HS-5 (cell line): Measurements from ENCODE around the gene VAT1L.

Source experiments
- DNase-seq: peaks from one replicate; pipeline ENCODE4 v3.0.0-alpha.2; 2012; ENCODE audit warnings: low read depth

Gene VAT1L, protein sequence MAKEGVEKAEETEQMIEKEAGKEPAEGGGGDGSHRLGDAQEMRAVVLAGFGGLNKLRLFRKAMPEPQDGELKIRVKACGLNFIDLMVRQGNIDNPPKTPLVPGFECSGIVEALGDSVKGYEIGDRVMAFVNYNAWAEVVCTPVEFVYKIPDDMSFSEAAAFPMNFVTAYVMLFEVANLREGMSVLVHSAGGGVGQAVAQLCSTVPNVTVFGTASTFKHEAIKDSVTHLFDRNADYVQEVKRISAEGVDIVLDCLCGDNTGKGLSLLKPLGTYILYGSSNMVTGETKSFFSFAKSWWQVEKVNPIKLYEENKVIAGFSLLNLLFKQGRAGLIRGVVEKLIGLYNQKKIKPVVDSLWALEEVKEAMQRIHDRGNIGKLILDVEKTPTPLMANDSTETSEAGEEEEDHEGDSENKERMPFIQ

DNA sequence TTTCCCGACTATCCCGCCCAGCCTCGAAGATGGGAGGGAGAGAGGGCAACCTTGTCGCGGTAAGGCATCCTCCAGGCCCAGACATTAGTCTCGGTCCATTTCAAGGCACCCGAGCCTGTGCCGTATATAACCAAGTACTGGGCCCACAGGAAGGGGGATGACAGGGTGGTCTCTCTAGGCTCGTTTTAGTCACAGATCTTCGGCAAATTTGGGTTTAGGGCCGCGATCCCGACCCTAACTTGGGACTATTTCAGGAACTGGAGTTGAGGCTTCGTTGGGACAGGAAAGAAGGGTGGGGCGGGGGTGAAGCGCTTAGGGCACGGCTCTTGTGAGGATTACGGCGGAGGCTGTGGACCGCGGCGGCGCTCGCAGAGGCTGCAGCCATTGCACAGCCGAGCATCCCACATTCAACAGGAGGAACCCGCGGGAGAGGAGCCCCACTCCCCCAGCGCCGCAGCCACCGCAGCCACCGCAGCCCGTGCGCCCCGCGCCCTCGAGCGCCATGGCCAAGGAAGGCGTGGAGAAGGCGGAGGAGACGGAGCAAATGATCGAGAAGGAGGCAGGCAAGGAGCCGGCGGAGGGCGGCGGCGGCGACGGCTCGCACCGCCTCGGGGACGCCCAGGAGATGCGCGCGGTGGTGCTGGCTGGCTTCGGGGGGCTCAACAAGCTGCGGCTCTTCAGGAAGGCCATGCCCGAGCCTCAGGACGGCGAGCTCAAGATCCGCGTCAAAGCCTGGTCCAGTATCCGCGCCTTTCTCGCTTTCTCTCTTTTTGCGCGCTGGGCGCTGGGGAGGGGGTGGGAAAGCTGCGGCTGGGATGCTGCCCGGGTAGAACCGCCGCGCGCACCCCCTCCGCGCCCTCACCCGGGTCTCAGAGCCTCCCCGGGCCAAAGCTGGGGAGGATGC is at the start of gene VAT1L:
Gene VAT1L (plus strand): TSS at position 384 of the 904 bp plus-strand sequence. CDS start 119 bp downstream, at position 503.
- DNase-seq, result peak; percentile 10

DNA sequence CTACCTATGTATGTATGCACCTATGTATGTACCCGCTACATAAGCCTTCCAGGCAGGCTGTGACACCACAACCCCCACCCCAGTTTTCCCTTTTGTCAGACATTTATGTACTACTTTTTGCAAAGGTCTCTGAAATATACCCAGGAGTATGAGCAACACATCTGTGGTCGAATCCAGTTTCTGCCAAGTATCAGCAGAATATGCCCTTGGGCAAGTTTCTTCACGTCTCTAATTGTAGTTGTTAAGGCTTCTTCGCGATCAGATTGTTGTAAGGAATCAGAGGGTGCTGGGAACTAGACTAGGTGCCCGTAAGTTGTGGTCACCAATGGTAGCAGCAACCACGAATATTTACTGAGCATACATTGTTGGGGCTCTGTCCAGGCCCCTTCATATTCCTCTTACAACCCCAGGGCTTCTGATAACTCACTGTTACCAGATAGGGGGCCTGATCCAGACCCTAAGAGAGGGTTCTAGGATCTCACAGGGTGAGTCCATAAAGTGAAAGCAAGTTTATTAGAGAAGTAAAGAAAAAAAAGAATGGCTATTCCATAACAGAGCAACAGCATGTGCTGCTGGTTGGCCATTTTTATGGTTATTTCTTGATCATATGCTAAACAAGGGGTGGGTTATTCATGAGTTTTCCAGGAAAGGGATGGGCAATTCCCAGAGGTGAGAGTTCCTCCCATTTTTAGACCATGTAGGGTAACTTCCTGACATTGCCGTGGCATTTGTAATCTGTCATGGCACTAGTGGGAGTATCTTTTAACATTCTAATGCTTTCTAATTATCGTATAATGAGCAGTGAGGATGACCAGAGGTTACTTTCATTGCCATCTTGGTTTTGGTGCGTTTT is 49.4 kb upstream of the VAT1L start:
- no peak for DNase-seq

- no peak for DNase-seq
Measured at GRCh38 chr16:77739559-77739892, 48.8 kb upstream of the VAT1L start.

DNA sequence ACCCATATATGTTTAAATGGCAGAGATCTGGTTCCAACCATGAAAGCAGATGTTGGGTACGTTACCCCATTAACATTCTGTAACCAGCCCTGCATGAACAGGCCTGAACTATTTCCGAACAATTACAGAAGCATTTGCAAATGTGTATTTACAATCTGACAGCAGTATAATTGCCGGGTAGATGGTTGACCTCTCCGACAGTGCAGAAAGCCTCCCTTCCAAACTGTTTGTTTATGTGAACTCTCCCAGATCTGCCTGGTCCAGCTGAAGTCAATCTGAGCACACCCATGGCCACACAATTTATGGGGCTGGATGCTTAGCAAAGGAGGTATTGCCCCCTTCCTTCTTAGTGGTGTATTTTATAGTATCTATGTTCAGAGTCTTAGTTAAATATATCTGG is 44.2 kb upstream of the VAT1L start:
- DNase-seq, result no peak

- DNase-seq, result no peak
Measured at GRCh38 chr16:77745972-77746371, 42.4 kb upstream of the VAT1L start.

DNA sequence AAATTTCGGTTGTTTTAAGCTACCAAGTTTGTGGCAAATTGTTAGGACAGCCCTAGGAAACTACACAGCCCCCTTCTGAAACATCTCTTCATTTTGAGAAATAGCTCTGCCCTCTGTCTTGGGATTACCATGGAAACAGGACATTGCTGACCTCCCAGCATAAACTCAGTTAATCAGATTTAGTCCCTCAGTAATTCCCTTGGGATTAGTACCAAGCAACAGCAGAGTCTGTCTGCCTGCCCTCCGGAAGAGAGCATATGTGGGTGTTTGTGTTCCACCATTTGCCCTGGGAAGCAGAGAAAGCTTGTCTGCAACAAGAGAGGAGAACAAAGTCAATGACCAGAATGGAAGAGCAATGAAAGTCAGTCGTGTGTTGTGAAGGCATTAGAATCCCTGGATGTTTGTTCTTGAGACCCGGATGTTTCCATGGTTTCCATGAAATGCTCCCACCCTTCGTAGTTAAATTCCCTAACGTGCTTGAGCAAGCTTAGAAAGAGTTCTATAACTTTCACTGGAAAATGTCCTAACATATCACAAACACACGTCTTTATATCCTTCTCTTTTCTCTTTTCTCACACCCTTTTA is 39.9 kb upstream of the VAT1L start:
- DNase-seq, result no peak

DNA sequence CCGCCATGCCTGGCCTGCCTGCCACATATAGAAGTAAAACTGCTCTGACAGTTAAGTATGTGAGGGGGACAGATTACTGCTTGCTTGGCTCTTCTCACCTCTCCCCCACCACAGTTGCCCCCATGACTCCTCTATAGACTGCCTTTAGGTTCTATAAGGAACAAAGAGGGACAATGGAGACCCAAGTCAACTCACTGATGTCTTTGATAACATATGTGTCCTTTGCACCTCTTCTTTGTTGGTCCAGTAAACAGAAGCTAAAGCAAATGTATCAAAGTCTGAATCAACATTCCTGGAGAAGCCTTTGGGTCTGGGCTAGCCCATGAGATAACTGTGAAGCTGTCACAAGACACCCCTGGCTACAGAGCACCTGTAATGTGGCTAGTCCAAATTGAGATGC is 38.9 kb upstream of the VAT1L start:
- no peak for DNase-seq

- no peak for DNase-seq
Measured at GRCh38 chr16:77758046-77758445, 30.3 kb upstream of the VAT1L start.

DNA sequence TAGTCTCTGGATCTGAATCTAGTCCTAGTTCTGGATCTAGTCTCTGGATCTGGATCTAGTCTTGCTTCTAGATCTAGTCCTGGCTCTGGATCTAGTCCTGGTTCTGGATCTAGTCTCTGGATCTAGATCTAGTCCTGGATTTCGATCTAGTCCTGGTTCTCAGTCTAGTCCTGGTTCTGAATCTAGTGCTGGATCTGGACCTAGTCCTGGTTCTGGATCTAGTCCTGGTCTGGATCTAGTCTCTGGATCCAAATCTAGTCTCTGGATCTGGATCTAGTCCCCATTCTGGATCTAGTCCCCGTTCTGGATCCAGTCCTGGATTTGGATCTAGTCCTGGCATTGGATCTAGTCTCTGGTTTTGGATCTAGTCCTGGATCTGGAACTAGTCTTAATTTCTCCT is 29.9 kb upstream of the VAT1L start:
- DNase-seq, result no peak

- no peak for DNase-seq
Measured at GRCh38 chr16:77759201-77759600, 29.2 kb upstream of the VAT1L start.

DNA sequence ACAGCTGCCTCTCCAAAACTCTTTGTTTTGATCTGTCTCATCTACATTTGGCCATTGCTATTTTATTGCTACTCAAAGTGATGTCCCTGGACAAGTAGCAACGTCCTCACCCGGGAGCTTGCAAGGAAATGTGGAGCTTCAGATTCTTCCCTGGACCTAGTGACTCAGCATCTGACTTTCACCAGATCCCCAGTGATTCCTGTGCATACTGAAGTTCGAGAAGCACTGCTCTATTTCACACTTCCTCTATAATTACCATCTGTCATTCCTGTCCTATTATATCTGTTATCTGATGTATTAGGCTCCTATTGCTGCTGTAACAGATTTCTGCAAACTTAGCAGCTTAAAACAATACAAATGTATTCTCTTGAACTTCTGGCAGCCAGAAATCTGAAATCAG is 28.5 kb upstream of the VAT1L start:
- no peak for DNase-seq

DNA sequence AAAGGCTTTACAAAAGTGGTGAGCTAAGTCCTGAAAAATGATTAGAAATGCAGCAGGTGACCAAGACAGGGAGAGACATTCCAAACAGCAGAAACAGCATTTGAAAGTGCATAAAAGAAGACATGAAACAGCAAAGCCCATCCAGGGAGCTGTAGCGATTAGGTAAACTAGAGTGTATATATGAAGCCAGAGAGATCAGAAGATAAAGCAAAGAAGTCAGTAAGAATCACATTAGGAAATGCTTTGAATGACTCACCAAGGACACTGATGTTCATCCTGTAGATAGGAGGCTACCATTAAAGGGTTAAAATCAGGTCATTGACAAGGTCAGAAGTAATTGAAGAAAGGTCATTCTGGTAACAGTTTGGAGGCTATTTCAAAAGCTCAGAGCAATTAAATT is 27.6 kb upstream of the VAT1L start:
- DNase-seq, result no peak

DNA sequence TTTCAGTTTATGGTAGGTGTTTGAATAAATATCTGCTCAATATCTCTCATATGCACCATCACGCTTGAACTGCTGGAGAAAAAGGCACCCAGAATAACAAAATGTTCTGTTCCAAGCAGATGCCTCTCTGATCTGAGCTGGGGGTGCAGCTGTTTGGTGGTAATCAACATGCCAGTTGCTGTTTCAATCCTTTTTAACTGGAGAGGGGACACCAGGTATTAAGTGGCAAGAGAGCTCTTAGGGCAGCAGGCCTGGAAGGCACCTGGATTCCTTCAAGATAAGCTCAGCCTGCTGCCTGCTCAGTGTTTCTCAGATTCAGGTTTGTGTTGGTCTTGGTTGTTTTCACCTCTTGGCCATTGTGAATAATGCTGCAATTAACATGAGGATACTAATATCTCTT is 27.2 kb upstream of the VAT1L start:
- DNase-seq, result no peak

DNA sequence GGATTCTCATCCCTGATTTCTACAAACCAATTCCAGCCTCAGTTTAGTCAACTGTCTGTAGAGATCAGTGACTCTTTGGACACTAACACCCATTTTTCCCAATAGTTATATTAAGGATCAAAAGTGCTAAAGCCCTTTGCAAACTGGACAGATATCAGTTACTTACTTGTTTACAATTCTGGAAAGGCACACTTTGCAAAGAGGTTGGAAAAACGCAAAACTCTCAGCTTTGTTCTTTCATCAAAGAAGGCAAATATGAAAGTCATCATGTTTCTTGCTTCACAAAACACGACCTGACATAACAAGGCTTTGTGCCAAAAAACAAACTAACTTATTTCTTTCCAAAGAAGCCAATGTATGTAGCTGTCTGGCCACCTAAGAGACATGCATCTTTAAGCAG is 26.1 kb upstream of the VAT1L start:
- DNase-seq, result no peak

GRCh38 chr16:77763994-77764393 is 24.4 kb upstream of the VAT1L start:
- DNase-seq, result no peak

GRCh38 chr16:77767211-77767610 is 21.2 kb upstream of the VAT1L start:
- no peak for DNase-seq

DNA sequence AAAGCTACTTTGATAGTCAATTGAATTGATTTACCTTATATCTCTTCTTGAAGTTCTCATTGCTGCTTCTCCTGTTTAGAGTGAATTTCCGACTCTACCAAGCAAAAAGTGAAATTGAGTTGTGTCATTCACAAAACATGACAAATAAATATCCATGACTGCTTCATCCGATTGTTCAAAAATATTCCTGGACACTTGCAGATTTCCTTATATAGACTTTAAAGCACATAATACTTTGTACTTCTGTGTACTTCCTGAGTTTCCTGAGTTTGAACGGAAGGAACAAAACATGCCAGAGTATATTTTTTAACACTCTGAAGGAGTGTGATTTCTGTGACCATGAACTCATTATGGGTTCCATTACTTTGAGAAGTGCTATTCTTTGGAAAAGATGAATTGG is 20.5 kb upstream of the VAT1L start:
- DNase-seq, result no peak

- DNase-seq, result no peak
Measured at GRCh38 chr16:77775911-77776909, 12.2 kb upstream of the VAT1L start.

GRCh38 chr16:77777745-77778144 is 10.6 kb upstream of the VAT1L start:
- no peak for DNase-seq

DNA sequence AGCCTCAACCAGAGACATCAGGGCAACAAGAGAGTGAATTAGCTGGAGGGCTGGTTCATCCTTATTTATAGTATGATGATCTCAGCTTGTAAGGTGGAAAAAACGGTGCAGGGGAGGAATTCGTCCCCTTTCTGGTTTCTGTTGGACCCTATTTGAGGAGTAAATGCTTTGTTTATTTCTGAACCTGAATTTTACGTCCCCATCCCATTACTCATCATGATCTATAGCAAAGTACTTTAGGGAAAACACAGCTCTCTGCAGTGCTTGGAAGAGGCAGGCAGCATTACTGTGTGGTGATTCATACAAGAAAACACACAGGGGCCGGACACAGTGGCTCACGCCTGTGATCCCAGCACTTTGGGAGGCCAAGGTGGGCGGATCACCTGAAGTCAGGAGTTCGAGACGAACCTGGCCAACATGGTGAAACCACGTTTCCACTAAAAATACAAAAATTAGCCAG is 8.0 kb upstream of the VAT1L start:
- DNase-seq, result peak; percentile 67

- no peak for DNase-seq
Measured at GRCh38 chr16:77781091-77781490, 7.3 kb upstream of the VAT1L start.
